AG08396 (cell line): ENCODE data around the gene MXRA8.
"Not testable (repeated sequence)": the region's sequence is repeated elsewhere in the genome, so short reads cannot be mapped to it uniquely, and the experiment has no call there.

Experiments used
- DNase-seq: peaks from one replicate; pipeline ENCODE4 v3.0.0; 2012; ENCODE audit warnings: low spot score, mixed read lengths

The MXRA8 gene

GRCh38 chr1:1393014-1393413 is 34.7 kb upstream of the MXRA8 start:
- no peak for DNase-seq

DNA sequence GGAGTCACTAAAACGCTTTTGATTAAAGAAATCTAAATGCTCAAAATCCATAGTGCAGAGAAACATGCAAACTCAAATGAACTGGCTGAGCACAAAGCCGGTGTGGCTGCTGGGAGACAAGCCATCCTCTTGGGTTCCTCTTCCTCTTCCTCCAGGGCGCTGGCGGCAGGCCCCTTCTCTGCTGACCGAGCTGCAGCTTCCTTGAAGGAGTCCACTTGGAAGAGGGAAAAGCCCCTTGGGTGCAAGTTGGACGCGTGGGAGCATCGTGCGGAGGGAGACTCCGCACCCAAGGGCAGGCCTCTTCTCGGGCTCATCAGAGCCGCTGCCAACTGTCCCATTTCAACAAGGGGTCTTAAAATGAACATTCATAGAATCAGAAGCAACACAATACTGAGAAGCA is 32.9 kb upstream of the MXRA8 start:
- no peak for DNase-seq

DNA sequence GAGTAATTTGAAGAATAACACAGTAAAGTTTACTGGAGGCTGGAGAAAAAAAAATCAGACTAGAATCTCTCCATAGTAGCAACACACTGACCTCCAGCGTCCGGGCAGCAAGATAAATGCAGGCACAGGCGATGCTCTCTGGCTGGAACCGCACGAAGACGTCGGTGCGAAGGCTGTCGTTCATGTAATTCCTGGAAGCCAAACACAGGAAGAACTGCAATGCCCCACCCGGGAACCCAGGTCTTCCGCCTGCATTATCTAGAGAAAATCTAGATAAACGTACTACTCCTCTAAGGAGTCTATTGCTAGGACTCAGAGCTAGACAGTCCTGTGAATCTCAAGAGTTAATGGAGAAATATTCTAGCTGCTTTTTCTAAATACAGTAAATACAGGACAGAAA is 32.3 kb upstream of the MXRA8 start:
- no peak for DNase-seq

DNA sequence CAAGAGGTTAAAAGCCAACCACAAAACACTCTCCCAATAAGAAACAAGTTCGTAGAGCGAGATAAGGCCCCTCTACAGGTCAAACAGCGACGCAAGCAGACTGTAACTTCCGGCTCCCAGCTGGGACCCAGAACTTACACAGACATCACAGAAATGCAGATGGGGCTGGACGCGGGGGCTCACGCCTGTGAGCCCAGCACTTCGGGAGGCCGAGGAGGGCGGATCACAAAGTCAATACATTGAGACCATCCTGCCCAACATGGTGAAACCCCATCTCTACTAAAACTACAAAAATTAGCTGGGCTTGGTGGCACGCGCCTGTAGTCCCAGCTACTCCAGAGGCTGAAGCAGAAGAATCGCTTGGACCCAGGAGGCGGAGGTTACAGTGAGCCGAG is 29.7 kb upstream of the MXRA8 start:
- no peak for DNase-seq

DNA sequence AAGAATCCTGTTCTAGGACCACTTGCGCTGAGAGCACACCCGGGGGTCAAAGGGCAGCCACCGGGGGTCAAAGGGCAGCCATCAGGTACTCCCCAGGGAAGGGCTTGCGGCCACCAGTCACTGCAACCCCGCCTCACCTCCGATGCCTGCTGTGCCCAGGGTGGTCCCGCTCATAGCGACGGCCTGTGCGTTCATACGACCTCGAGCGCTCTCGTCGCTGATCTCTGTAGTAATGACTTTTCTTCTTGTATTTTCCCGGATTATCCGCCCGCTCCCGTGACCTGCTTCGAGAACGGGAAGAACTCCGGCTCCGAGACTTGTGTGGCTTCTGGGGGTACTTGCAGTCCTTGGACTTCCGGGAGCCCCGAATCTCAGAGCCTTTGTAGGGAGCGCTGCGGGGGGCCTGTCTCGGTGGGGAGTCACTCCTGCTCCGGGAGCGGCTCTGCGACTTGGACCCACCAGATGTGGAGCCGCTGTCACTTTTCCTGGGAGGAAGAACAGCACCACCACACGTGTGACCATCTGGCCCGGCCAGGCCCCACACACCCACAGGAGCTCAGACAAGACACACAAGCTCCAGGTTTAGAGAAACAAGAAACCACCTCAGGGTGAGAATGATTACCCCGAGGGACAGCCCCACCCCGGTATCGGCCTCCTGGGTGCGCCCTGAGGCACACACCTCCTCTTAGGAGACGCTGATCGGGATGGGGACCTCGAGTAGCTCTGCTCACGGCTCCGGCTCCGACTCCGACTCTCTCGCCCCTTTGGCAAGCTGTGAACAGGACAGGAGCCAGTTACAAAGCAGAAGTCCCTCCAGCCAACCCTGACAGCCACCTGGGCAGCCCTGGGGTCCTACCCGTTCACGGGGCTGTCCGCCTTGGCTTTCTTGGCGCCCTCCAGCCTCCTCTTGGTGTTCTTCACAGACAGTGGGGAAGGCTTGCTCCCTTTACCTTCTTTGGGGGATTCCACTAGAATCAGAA is 29.0 kb upstream of the MXRA8 start:
- DNase-seq: no peak

DNA sequence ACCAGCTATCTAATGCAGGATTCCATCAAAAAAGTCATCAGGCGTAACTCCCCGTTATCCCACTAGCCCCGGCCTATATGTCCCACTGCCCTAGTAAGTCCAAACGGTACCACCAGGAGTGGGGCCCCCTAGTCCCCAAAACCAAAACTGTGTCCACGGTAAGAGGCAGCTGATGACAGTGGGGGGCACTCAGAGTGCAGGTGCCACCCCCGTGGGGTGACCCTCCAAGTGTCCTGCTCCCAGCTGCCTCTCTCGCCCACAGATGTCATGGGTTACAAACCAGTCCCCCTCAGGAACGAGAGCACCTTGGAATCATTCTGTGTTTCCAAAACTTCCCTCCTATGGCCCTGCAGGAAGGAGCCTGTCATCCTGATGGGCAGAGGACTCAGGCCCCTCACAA is 27.6 kb upstream of the MXRA8 start:
- DNase-seq: no peak

GRCh38 chr1:1385339-1385738 is 27.0 kb upstream of the MXRA8 start:
- not testable (repeated sequence) for DNase-seq

- no peak for DNase-seq
Measured at GRCh38 chr1:1381294-1381693, 22.9 kb upstream of the MXRA8 start.

DNA sequence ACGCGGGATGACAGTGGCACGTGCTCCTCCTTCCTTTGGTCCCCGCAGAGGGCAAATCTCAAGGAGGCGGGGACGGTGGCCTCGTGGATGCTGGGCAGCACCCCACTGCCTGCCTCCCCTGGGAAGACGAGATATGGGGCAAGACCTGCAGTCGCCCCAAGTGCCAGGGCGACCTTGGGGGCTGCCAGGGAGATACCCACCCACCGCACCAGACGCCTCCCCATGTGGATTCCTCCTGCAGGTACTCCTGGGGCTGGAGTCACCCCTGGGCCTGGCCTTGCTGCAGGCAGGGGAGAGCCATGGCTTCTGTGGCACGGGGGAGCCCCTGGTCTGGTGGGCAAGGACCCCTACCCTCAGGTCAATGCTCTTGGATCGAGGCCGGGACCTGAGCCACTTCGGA is 22.5 kb upstream of the MXRA8 start:
- DNase-seq: no peak

- DNase-seq: no peak
Measured at GRCh38 chr1:1377540-1378205, 19.3 kb upstream of the MXRA8 start.

GRCh38 chr1:1376551-1377226 is 18.3 kb upstream of the MXRA8 start:
- DNase-seq: no peak

DNA sequence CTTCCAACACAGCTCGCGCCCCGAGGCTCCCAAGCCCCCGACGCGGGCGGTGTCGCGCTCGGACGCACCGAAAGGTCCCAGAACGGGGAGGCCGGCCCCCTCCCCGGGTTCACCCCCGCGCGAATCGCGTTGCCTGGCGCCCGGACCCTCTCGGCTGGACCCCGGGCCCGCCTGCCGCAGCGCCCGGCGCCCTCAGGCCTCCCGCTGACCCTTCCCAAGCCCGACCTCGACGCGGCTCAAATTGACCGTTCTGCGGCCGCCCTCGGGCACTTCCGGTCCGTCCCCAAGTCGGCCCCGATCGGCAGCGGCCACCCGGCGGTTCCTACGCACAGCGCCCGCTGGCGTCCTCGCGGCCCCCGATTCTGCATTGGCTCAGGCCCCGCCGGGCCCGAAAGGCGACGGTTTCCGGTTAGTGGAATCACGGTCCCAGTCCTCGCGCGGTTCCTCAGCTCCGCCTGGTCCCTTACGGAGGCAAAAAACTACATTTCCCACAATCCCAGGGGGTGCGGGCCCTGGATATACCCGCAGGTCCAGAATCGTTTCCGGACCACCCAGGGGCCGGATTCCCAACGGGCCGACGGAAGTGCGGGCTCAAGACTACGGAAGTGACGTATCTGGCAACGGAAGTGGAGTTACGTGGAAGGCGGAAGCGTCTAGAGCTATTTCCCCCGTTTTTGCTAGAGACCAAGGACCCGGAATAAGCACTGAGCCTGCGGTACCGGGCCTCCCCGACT is 16.7 kb upstream of the MXRA8 start, which contains the start of gene AURKAIP1:
TSS of gene AURKAIP1 (minus strand) at position 279 of the 734 bp plus-strand sequence. CDS start 451 bp downstream, outside the sequence.
- DNase-seq: peak; percentile 99

GRCh38 chr1:1374589-1374928 is 16.2 kb upstream of the MXRA8 start:
- DNase-seq: no peak

DNA sequence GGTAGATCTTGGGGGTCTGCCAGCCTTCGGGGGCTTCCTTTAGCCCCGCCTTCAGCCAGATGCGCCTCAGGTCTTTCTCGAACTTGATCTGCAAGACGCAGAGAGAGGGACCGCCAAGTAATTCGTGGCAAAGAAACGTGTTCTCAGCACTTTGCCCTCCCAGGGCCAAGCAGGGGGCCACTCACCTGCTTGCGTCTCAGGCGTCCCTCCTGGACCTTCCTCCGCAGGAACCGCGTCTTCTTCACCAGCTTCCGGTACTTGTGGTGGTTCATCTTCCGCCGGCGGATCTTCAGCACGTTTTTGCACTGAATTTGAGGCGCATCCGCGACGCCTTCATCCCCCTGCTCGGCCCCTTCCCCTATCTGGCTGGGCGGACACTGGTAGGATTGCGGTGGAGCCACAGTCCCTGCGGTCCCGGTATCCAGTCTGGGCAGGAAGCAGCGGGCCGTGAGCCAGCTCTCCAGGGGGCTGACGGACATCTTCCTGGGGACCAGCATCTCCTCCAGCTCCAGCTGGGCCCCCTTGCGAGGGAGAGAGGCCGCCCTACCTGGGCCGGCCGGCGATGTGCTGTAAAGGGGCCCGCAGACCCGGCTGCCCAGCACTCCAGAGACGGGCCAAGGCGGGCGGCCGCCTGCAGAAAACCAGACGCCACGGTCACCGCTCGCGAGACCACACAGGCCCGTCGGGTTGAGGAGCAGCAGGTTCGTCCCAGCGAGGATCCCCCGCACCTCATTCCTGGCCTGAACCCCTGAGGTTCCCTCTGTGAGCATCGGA is 15.6 kb upstream of the MXRA8 start:
- DNase-seq: no peak

DNA sequence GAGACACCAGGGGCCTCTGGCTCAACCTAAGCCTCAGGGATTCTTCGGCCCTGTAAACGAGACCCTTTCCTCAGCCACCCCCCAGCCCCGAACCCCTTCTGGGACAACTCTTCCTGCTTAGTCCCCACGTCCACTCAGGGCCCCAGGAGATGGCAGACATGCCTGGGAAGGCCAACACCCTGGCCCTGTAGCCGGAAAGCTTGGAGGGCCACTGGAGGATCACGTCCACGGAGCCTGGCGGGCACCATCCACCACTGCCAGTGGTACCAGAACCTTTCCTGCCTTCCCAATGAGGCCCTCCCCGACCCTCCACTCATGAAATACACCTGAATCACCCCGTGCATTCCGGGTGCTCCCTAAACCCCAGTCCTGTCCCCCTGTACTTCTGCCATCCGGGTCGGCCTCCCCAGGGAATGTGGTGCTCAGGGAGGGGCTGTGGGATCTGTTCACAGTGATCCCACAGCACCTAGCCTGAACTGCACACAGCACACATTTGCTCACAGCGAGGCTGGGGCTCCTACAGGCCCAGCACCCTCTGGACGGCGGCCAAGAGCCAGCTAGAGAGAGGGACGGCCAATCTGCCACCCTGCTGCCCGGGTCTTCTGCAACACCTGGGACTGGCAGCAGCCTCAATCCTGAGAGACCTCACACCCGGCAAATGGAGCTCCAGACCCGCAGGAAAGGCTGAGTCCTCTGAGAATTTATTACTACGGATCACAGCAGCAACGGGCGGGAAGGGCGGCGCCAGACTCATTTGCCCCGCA is 14.9 kb upstream of the MXRA8 start:
- no peak for DNase-seq

GRCh38 chr1:1371746-1372711 is 13.7 kb upstream of the MXRA8 start:
- DNase-seq: peak; percentile 84

DNA sequence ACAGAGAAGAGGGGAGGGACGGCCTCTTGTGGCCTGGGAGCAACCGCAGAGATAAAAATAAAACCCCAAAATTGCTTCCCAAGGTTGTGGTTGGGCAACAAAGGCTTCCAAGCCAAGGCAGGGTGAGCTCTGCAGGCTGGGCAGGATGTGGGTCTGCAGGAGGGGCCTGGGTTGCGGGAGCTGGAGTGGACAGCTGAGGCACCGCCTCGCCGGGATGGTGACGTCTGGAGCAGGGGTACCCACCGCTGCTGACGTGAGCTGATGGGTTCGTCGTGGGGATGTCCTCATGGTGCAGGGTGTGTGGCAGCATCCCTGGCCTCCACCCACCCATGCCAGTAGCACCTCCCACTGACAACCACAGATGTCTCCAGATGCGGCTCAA is 13.0 kb upstream of the MXRA8 start:
- no peak for DNase-seq

DNA sequence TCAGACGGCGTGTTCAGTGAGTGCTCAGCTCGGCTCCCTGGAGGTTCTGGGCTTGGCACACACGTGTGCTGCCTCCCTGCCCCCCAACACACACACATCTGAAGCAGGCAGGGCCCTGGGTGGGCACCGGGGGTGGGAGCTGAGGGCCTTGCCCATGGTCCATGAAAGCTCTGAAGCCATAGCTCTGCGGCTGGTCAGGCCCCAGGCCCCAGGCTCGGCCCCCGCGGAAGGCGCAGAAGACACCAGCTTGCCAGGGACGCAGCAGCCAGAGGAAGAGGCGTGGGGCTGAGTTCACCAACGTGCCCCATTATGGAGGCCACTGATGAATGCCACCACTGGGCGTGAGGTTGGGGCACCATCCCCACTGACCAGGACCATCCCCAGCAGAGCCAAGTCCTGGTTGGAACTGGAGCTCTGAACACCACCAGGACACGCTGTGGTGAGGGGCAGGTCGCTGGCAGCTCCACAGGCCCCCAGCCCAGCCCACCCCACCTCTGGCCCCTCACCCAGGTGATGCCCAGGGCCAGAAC is 12.5 kb upstream of the MXRA8 start:
- no peak for DNase-seq

DNA sequence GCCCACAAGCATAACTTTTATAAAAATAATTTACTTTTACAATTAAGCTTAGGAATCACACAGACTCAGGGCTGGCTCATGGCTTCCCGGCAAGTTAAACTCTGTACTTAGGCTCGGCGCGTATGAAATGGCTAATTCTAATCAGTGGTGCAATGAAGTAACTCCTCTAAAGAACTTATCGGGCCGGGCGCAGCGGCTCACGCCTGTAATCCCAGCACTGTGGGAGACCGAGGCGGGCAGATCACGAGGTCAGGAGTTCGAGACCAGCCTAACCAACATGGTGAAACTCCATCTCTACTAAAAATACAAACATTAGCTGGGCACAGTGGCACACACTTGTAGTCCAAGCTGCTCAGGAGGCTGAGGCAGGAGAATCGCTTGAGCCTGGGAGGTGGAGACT is 11.7 kb upstream of the MXRA8 start:
- DNase-seq: not testable (repeated sequence)
